ENCODE data around the gene GORASP1.

GORASP1 gene

GRCh38 chr3:39124876-39125840 is 17.7 kb upstream of the GORASP1 start:
- H2BK12ac ChIP-seq (ENCODE audit: low read length), result no peak overlapping the region
- WGBS, 2 donors (ENCODE audit: extremely low coverage in 2 of 2, insufficient read length in 2 of 2, insufficient replicate concordance in 1 of 2), result no CpG with 5 or more reads among the region's 5 CpGs
- H3K36me3 ChIP-seq (replicated peaks in 1 of 2; ENCODE audit: control insufficient read depth in 2 of 2, insufficient read depth in 2 of 2, low read length in 2 of 2), result peaks cover 0 to 4% of the 10 kb centered on the region in 2 donors
- no peak overlapping the region for H3K23ac ChIP-seq (ENCODE audit: low read depth, low read length, poor library complexity)
- H3K9me3 ChIP-seq (replicated peaks in 1 of 2; ENCODE audit: control insufficient read depth in 2 of 2, insufficient read depth in 1 of 2, low read depth in 1 of 2, low read length in 2 of 2), result no peaks in the 10 kb centered on the region
- no peak for DNase-seq (ENCODE audit: low spot score)
- no peak overlapping the region for H4K8ac ChIP-seq (ENCODE audit: low read depth, low read length)
- H3K27ac ChIP-seq (replicated peaks; ENCODE audit: low read length), result no peak overlapping the region
- no peak overlapping the region for H2BK120ac ChIP-seq (ENCODE audit: low read depth, low read length)
- no peak overlapping the region for H3K14ac ChIP-seq (ENCODE audit: low read length)
- no peak overlapping the region for H2AFZ ChIP-seq (ENCODE audit: low read length)
- no peak overlapping the region for H4K91ac ChIP-seq (ENCODE audit: low read depth, low read length, poor library complexity)
- H3K27me3 ChIP-seq (ENCODE audit: control insufficient read depth in 3 of 3, insufficient read depth in 3 of 3, low read depth in 1 of 3, low read length in 3 of 3), result no peaks in the 10 kb centered on the region
- no peak overlapping the region for H2BK5ac ChIP-seq (ENCODE audit: low read length)
- no peak overlapping the region for H3K4me3 ChIP-seq (ENCODE audit: low read length in 2 of 2)
- no peak overlapping the region for H3K4me2 ChIP-seq (ENCODE audit: insufficient read depth, low read length, poor library complexity, severe bottlenecking)
- no peaks in the 10 kb centered on the region for H3K79me1 ChIP-seq (ENCODE audit: low read depth, low read length)
- peak overlapping the region; percentile 22 for H3K9ac ChIP-seq (ENCODE audit: low read depth, low read length, poor library complexity)
- no peak overlapping the region for H2BK15ac ChIP-seq (ENCODE audit: low read length)
- H2AK5ac ChIP-seq (ENCODE audit: low read depth, low read length), result no peak overlapping the region
- peaks cover 0 to 1% of the 10 kb centered on the region in 2 donors for H3K4me1 ChIP-seq (ENCODE audit: control insufficient read depth in 2 of 2, insufficient read depth in 1 of 2, low read depth in 1 of 2, low read length in 2 of 2)
- no peak overlapping the region for H3K4ac ChIP-seq (ENCODE audit: low read length)
- H3K18ac ChIP-seq (ENCODE audit: low read length), result peak overlapping the region; percentile 12

GRCh38 chr3:39122813-39123212 is 15.4 kb upstream of the GORASP1 start:
- Histone ChIP-seq H2BK15ac (ENCODE audit: low read length) (no peak overlapping the region), H3K79me1 (ENCODE audit: low read depth, low read length) (no peaks in the 10 kb centered on the region), H3K36me3 (replicated peaks in 1 of 2; ENCODE audit: control insufficient read depth in 2 of 2, insufficient read depth in 2 of 2, low read length in 2 of 2) (peaks cover 0 to 4% of the 10 kb centered on the region in 2 donors), H3K4ac (ENCODE audit: low read length) (no peak overlapping the region), H4K91ac (ENCODE audit: low read depth, low read length, poor library complexity) (no peak overlapping the region), H3K4me3 (ENCODE audit: low read length in 2 of 2) (peak overlapping the region in 1 of 2 donors; percentile 44), H3K18ac (ENCODE audit: low read length) (no peak overlapping the region), H2AFZ (ENCODE audit: low read length) (no peak overlapping the region), H3K4me1 (ENCODE audit: control insufficient read depth in 2 of 2, insufficient read depth in 1 of 2, low read depth in 1 of 2, low read length in 2 of 2) (peaks cover 0 to 1% of the 10 kb centered on the region in 2 donors), H3K27ac (replicated peaks; ENCODE audit: low read length) (no peak overlapping the region), H2BK12ac (ENCODE audit: low read length) (no peak overlapping the region), H3K27me3 (ENCODE audit: control insufficient read depth in 3 of 3, insufficient read depth in 3 of 3, low read depth in 1 of 3, low read length in 3 of 3) (no peaks in the 10 kb centered on the region), H2AK5ac (ENCODE audit: low read depth, low read length) (no peak overlapping the region), H3K4me2 (ENCODE audit: insufficient read depth, low read length, poor library complexity, severe bottlenecking) (no peak overlapping the region), H3K23ac (ENCODE audit: low read depth, low read length, poor library complexity) (no peak overlapping the region), H3K9me3 (replicated peaks in 1 of 2; ENCODE audit: control insufficient read depth in 2 of 2, insufficient read depth in 1 of 2, low read depth in 1 of 2, low read length in 2 of 2) (no peaks in the 10 kb centered on the region), H4K8ac (ENCODE audit: low read depth, low read length) (no peak overlapping the region), H2BK120ac (ENCODE audit: low read depth, low read length) (no peak overlapping the region), H2BK5ac (ENCODE audit: low read length) (no peak overlapping the region), H3K9ac (ENCODE audit: low read depth, low read length, poor library complexity) (no peak overlapping the region), H3K14ac (ENCODE audit: low read length) (no peak overlapping the region)
- no peak for DNase-seq (ENCODE audit: low spot score)
- no CpG with 5 or more reads among the region's 1 CpG for WGBS, 2 donors (ENCODE audit: extremely low coverage in 2 of 2, insufficient read length in 2 of 2, insufficient replicate concordance in 1 of 2)

GRCh38 chr3:39121621-39122020 is 14.2 kb upstream of the GORASP1 start:
- Histone ChIP-seq H2BK5ac (ENCODE audit: low read length) (no peak overlapping the region), H3K9me3 (replicated peaks in 1 of 2; ENCODE audit: control insufficient read depth in 2 of 2, insufficient read depth in 1 of 2, low read depth in 1 of 2, low read length in 2 of 2) (no peaks in the 10 kb centered on the region), H3K9ac (ENCODE audit: low read depth, low read length, poor library complexity) (no peak overlapping the region), H3K27me3 (ENCODE audit: control insufficient read depth in 3 of 3, insufficient read depth in 3 of 3, low read depth in 1 of 3, low read length in 3 of 3) (no peaks in the 10 kb centered on the region), H3K18ac (ENCODE audit: low read length) (no peak overlapping the region), H2AFZ (ENCODE audit: low read length) (no peak overlapping the region), H3K4me1 (ENCODE audit: control insufficient read depth in 2 of 2, insufficient read depth in 1 of 2, low read depth in 1 of 2, low read length in 2 of 2) (no peaks in the 10 kb centered on the region), H3K23ac (ENCODE audit: low read depth, low read length, poor library complexity) (no peak overlapping the region), H3K4me2 (ENCODE audit: insufficient read depth, low read length, poor library complexity, severe bottlenecking) (no peak overlapping the region), H2BK120ac (ENCODE audit: low read depth, low read length) (no peak overlapping the region), H3K27ac (replicated peaks; ENCODE audit: low read length) (no peak overlapping the region), H3K79me1 (ENCODE audit: low read depth, low read length) (no peaks in the 10 kb centered on the region), H2BK12ac (ENCODE audit: low read length) (no peak overlapping the region), H4K8ac (ENCODE audit: low read depth, low read length) (no peak overlapping the region), H3K36me3 (replicated peaks in 1 of 2; ENCODE audit: control insufficient read depth in 2 of 2, insufficient read depth in 2 of 2, low read length in 2 of 2) (peaks cover 0 to 4% of the 10 kb centered on the region in 2 donors), H3K4ac (ENCODE audit: low read length) (no peak overlapping the region), H4K91ac (ENCODE audit: low read depth, low read length, poor library complexity) (no peak overlapping the region), H2AK5ac (ENCODE audit: low read depth, low read length) (no peak overlapping the region), H3K4me3 (ENCODE audit: low read length in 2 of 2) (no peak overlapping the region), H3K14ac (ENCODE audit: low read length) (no peak overlapping the region), H2BK15ac (ENCODE audit: low read length) (no peak overlapping the region)
- WGBS, 2 donors (ENCODE audit: extremely low coverage in 2 of 2, insufficient read length in 2 of 2, insufficient replicate concordance in 1 of 2), result no CpG with 5 or more reads among the region's 2 CpGs
- DNase-seq (ENCODE audit: low spot score), result no peak

- Histone ChIP-seq H3K9ac (ENCODE audit: low read depth, low read length, poor library complexity) (no peak overlapping the region), H2BK12ac (ENCODE audit: low read length) (no peak overlapping the region), H3K79me1 (ENCODE audit: low read depth, low read length) (no peaks in the 10 kb centered on the region), H2AFZ (ENCODE audit: low read length) (no peak overlapping the region), H3K9me3 (replicated peaks in 1 of 2; ENCODE audit: control insufficient read depth in 2 of 2, insufficient read depth in 1 of 2, low read depth in 1 of 2, low read length in 2 of 2) (no peaks in the 10 kb centered on the region), H3K14ac (ENCODE audit: low read length) (no peak overlapping the region), H2BK120ac (ENCODE audit: low read depth, low read length) (no peak overlapping the region), H3K4me1 (ENCODE audit: control insufficient read depth in 2 of 2, insufficient read depth in 1 of 2, low read depth in 1 of 2, low read length in 2 of 2) (no peaks in the 10 kb centered on the region), H3K4me3 (ENCODE audit: low read length in 2 of 2) (no peak overlapping the region), H4K91ac (ENCODE audit: low read depth, low read length, poor library complexity) (no peak overlapping the region), H4K8ac (ENCODE audit: low read depth, low read length) (no peak overlapping the region), H3K23ac (ENCODE audit: low read depth, low read length, poor library complexity) (no peak overlapping the region), H3K4ac (ENCODE audit: low read length) (no peak overlapping the region), H3K36me3 (replicated peaks in 1 of 2; ENCODE audit: control insufficient read depth in 2 of 2, insufficient read depth in 2 of 2, low read length in 2 of 2) (peaks cover 0 to 4% of the 10 kb centered on the region in 2 donors), H2AK5ac (ENCODE audit: low read depth, low read length) (no peak overlapping the region), H3K4me2 (ENCODE audit: insufficient read depth, low read length, poor library complexity, severe bottlenecking) (no peak overlapping the region), H2BK15ac (ENCODE audit: low read length) (no peak overlapping the region), H3K27ac (replicated peaks; ENCODE audit: low read length) (no peak overlapping the region), H3K18ac (ENCODE audit: low read length) (no peak overlapping the region), H2BK5ac (ENCODE audit: low read length) (no peak overlapping the region), H3K27me3 (ENCODE audit: control insufficient read depth in 3 of 3, insufficient read depth in 3 of 3, low read depth in 1 of 3, low read length in 3 of 3) (no peaks in the 10 kb centered on the region)
- no peak for DNase-seq (ENCODE audit: low spot score)
- no CpG with 5 or more reads among the region's 5 CpGs for WGBS, 2 donors (ENCODE audit: extremely low coverage in 2 of 2, insufficient read length in 2 of 2, insufficient replicate concordance in 1 of 2)
These were observed 11.7 kb upstream of the GORASP1 start for GRCh38 chr3:39118931-39119660.

Measured in neuronal stem cell (in vitro differentiated cells).